ENCODE measurements around the gene HBEGF. TPM values are rescaled to one million over a fixed set of nuclear protein-coding genes. Genes with fewer than 3 reads are reported as not detected.

Gene HBEGF
- 1.0 and 1.9 TPM in 2 replicates for total RNA-seq

GRCh38 chr5:140346348-140347221 is at the start of gene HBEGF:
HBEGF (minus strand) TSS chr5:140346603; CDS start chr5:140346328, 275 bp downstream.

GRCh38 chr5:140360101-140360500 is 13.7 kb upstream of the HBEGF start, which contains the start of gene SLC4A9:
SLC4A9 (plus strand) TSS chr5:140360194; CDS start chr5:140360237, 43 bp downstream.

GRCh38 chr5:140302786-140303639 is 43.4 kb downstream of the HBEGF start, which contains the start of gene PFDN1:
PFDN1 (minus strand) TSS chr5:140303101; CDS start chr5:140303073, 28 bp downstream.

Other genes starting within 250 kb of the HBEGF start
- 13.4 and 15.7 TPM in 2 replicates for gene PURA, start 232.5 kb downstream of the HBEGF start, total RNA-seq
- 6.1 and 6.6 TPM in 2 replicates for gene IGIP, start 220.7 kb downstream of the HBEGF start, total RNA-seq
- 35.7 and 42.6 TPM in 2 replicates for gene CYSTM1, start 171.4 kb downstream of the HBEGF start, total RNA-seq
- 44.3 and 59.7 TPM in 2 replicates for gene PFDN1, start 43.5 kb downstream of the HBEGF start, total RNA-seq
- not detected in 2 replicates for gene SLC4A9, start 13.6 kb upstream of the HBEGF start, total RNA-seq
- 34.6 and 55.5 TPM in 2 replicates for gene ANKHD1, start 55.2 kb upstream of the HBEGF start, total RNA-seq
- gene EIF4EBP3, start 201.1 kb upstream of the HBEGF start, total RNA-seq: 7.4 and 15.3 TPM in 2 replicates
- 24.0 and 25.6 TPM in 2 replicates for gene SRA1, start 210.9 kb upstream of the HBEGF start, total RNA-seq
- 8.4 and 9.0 TPM in 2 replicates for gene APBB3, start 218.0 kb upstream of the HBEGF start, total RNA-seq
- 26.9 and 37.6 TPM in 2 replicates for gene SLC35A4, start 218.2 kb upstream of the HBEGF start, total RNA-seq